NT2/D1 (cell line): Measurements from ENCODE around the gene EN2.

Experiments
- DNase-seq: peaks from one replicate; pipeline ENCODE4 v3.0.0-alpha.2; 2011; ENCODE audit warnings: low read depth, low spot score
- H3K27me3 ChIP-seq: 2 replicates; pipeline ENCODE4 v1.6.0; 2011; ENCODE audit warnings: mild to moderate bottlenecking; ENCODE audit not compliant: insufficient read length, insufficient read depth
- H3K36me3 ChIP-seq: 2 replicates; pipeline ENCODE4 v1.6.1; 2011; ENCODE audit warnings: mild to moderate bottlenecking, low read length, mixed read lengths; ENCODE audit not compliant: insufficient read depth, insufficient read length
- H3K4me1 ChIP-seq: 2 replicates; pipeline ENCODE4 v1.5.1; 2011; ENCODE audit not compliant: insufficient read depth, insufficient read length
- H3K4me3 ChIP-seq: 2 replicates; pipeline ENCODE4 v1.5.1; 2011; ENCODE audit warnings: low read depth; ENCODE audit not compliant: insufficient read length
- H3K9ac ChIP-seq: 2 replicates; pipeline ENCODE4 v1.6.0; 2011; ENCODE audit warnings: low read depth; ENCODE audit not compliant: insufficient read length
- H3K9me3 ChIP-seq: 2 replicates; pipeline ENCODE4 v1.5.1; 2011; ENCODE audit warnings: mild to moderate bottlenecking, low read length; ENCODE audit not compliant: insufficient read depth
- SUZ12 ChIP-seq: IDR thresholded peaks from 2 replicates; pipeline ENCODE4 v1.6.1; 2011; ENCODE audit not compliant: insufficient read length, insufficient read depth; ENCODE audit errors: extremely low read depth
- YY1 ChIP-seq: IDR thresholded peaks from 2 replicates; pipeline ENCODE4 v1.6.1; 2011; ENCODE audit not compliant: insufficient read length, insufficient read depth
- ZNF274 ChIP-seq: IDR thresholded peaks from 2 replicates; pipeline ENCODE4 v1.6.1; 2011; ENCODE audit warnings: mild to moderate bottlenecking, low read depth, low read length

The EN2 gene

GRCh38 chr7:155458111-155458877 lies at the start of gene EN2:
Gene EN2 (plus strand): TSS chr7:155458129. CDS start chr7:155458378, 249 bp downstream.
- Histone ChIP-seq H3K36me3 (no peaks in the 10 kb centered on the region), H3K9ac (no peak within 1 kb of the TSS), H3K9me3 (no peaks in the 10 kb centered on the region), H3K4me3 (peak within 1 kb of the TSS; percentile 15), H3K4me1 (peaks cover 15% of the 10 kb centered on the region), H3K27me3 (peaks cover 95% of the 10 kb centered on the region)
- TF ChIP-seq SUZ12 (peak; percentile 77), YY1 (no peak)
- DNase-seq, result no peak

DNA sequence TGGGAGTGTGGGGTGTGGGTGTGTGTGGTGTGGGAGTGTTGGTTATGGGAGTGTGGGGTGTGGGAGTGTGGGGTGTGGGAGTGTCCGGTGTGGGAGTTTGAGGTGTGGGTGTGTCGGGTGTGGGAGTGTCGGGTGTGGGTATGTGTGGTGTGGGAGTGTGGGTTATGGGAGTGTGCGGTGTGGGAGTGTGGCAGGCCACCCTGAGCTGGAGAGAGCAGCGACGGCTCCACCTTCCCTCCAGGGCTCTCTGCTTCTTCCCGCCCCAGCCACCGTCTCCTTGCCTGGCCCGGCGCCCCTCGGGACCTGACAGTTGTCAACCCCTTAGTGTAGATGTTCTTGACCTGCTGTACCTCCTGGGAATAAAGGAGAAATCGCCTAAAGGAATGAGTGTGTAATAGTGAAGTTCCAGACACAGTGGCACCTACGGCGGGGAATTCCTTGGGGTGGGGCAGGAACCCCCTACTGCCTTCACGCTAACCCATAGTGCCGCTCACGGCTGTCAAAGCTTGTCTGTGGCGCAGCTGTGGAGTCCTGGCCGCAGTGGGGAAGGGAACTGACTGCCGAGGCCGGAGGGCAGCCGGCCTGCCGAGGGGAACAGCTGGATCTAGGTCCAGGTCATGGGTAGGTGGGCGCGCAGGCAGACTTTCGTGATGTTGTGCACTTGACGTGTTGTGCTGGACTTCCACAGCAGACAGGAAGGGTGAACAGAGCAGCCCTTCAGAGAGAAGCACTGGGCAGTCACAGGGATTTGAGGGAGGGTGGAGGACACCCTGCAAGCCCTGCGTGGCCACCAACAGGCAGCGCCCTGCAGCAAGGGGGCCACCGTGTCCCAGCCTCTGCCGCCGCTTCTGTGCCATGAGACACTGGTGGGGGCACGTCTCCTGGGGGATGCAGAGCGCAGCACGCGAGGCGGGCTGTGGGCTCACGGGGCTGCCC lies 49.0 kb upstream of the EN2 start:
- DNase-seq, result no peak
- H3K27me3 ChIP-seq, result peaks cover 30% of the 10 kb centered on the region

DNA sequence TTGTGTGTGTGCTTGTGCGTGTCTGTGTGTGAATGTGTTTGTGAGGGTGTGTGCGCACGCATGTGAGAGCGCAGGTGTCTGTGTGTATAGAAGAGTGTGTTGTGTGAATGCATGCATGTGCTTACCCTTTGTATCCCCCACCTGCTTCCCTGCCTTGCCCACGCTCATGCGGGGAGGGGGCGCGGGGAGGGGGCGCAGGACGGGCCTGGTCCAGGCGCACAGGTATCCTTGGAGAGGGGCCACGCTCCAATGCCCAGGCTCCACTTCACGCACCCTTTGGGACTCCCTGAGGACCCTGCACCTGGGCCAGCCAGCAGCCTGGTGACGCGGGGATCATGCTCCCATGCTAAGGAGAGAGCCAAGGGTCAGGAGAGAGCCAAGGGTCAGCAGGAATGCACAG lies 47.9 kb upstream of the EN2 start:
- peaks cover 30% of the 10 kb centered on the region for H3K27me3 ChIP-seq
- peaks cover 8% of the 10 kb centered on the region; the same call in 1 of the 2 replicates for H3K9me3 ChIP-seq
- peaks cover 25% of the 10 kb centered on the region for H3K4me1 ChIP-seq
- no peak for TF ChIP-seq SUZ12
- no peak for TF ChIP-seq ZNF274
- no peak for TF ChIP-seq YY1
- no peak for DNase-seq
- no peaks in the 10 kb centered on the region for H3K36me3 ChIP-seq
- H3K9ac ChIP-seq, result no peak overlapping the region
- H3K4me3 ChIP-seq, result no peak overlapping the region

More for the DNA sequence above, 49.0 kb upstream of the EN2 start:
- Histone ChIP-seq H3K9me3 (peaks cover 8% of the 10 kb centered on the region; the same call in 1 of the 2 replicates), H3K9ac (peak overlapping the region; percentile 56), H3K36me3 (no peaks in the 10 kb centered on the region), H3K4me1 (peaks cover 25% of the 10 kb centered on the region), H3K4me3 (no peak overlapping the region)
- TF ChIP-seq YY1 (no peak), ZNF274 (no peak), SUZ12 (no peak)

GRCh38 chr7:155410431-155410830 lies 47.5 kb upstream of the EN2 start:
- DNase-seq, result peak; percentile 74
- H3K9me3 ChIP-seq, result peaks cover 8% of the 10 kb centered on the region; the same call in 1 of the 2 replicates
- H3K27me3 ChIP-seq, result peaks cover 30% of the 10 kb centered on the region
- TF ChIP-seq ZNF274 (no peak), YY1 (no peak), SUZ12 (no peak)
- no peak overlapping the region for H3K9ac ChIP-seq
- H3K4me1 ChIP-seq, result peaks cover 25% of the 10 kb centered on the region
- no peak overlapping the region for H3K4me3 ChIP-seq
- H3K36me3 ChIP-seq, result no peaks in the 10 kb centered on the region

GRCh38 chr7:155411718-155412415 lies 46.1 kb upstream of the EN2 start:
- DNase-seq, result no peak
- no peak overlapping the region for H3K4me3 ChIP-seq

GRCh38 chr7:155412416-155413253 lies 45.3 kb upstream of the EN2 start:
- Histone ChIP-seq H3K27me3 (peaks cover 30% of the 10 kb centered on the region), H3K4me3 (no peak overlapping the region), H3K9me3 (peaks cover 8% of the 10 kb centered on the region; the same call in 1 of the 2 replicates), H3K4me1 (peaks cover 25% of the 10 kb centered on the region), H3K9ac (no peak overlapping the region), H3K36me3 (no peaks in the 10 kb centered on the region)
- DNase-seq, result peak; percentile 59
- TF ChIP-seq ZNF274, result no peak
- TF ChIP-seq SUZ12, result no peak
- no peak for TF ChIP-seq YY1

More at GRCh38 chr7:155411718-155412415, 46.1 kb upstream of the EN2 start:
- TF ChIP-seq YY1 (no peak), SUZ12 (no peak), ZNF274 (no peak)
- Histone ChIP-seq H3K36me3 (no peaks in the 10 kb centered on the region), H3K9me3 (peaks cover 8% of the 10 kb centered on the region; the same call in 1 of the 2 replicates), H3K27me3 (peaks cover 30% of the 10 kb centered on the region), H3K9ac (no peak overlapping the region), H3K4me1 (peaks cover 25% of the 10 kb centered on the region)
